H1 (cell line): ENCODE data around the gene CAMK2A. TPM values are rescaled to one million over a fixed set of nuclear protein-coding genes. Genes with fewer than 3 reads are reported as not detected.

ENCODE experiments used
- CBX5 ChIP-seq: fragments of 300-800, 300-1000 bp; sonication (generic); IDR thresholded peaks from 2 replicates; pipeline ENCODE4 v1.7.1; 2016; ENCODE audit warnings: antibody characterized with exemption, low read length, low read depth
- SUZ12 ChIP-seq: fragments of 200-600 bp; sonication (generic); IDR thresholded peaks from 2 replicates; pipeline ENCODE4 v1.6.1; 2012; ENCODE audit warnings: mild to moderate bottlenecking, inconsistent platforms, low read length, moderate library complexity, mixed read lengths
- polyA plus RNA-seq, 7 experiments: library from polyadenylated mRNA; depleted of rRNA in 3 of 7; stranded (reverse) in 5 of 7; unstranded in 2 of 7; fragments of >200 nt in 5 of 7; fragments of 200-250 nt in 2 of 7; gene quantifications; 1 replicate in 5 of 7; 2 replicates in 1 of 7; 4 replicates in 1 of 7; pipeline versions ENCODE4 v1.2.1 to v1.2.3, GENCODE V29; 2011 to 2013; ENCODE audit warnings: missing spikeins in 2 of 7, mixed read lengths in 2 of 7
- total RNA-seq: library from RNA; stranded (reverse); fragmentation: NEBNext Ultra II Directional; extraction: Animal tissue kit (Norgen Biotek cat#: 25700); gene quantifications from 2 replicates; pipeline ENCODE4 v1.2.1, GENCODE V29; 2021

CAMK2A gene
- total and polyA plus RNA-seq, 2 of the 8 experiments (the other 6 are each of a cell fraction or from before 2014, with no cell fraction given) = 0.20 to 0.28 TPM

GRCh38 chr5:150306775-150307174 lies 17.2 kb upstream of the CAMK2A start (continued):
- TF ChIP-seq SUZ12 = no peak
- no peak for TF ChIP-seq CBX5
